GM18498 (cell line): Measurements from ENCODE around the gene LILRA1.
A peak's percentile ranks its signal among the peaks of the same experiment; 100 is the strongest.
"Not testable (repeated sequence)": the region's sequence is repeated elsewhere in the genome, so short reads cannot be mapped to it uniquely, and the experiment has no call there.

Source experiments
- ATAC-seq: cut with Tn5 transposase; IDR thresholded peaks from one replicate; pipeline ENCODE4 v1.9.1; 2021; ENCODE audit warnings: mild to moderate bottlenecking, moderate library complexity; ENCODE audit not compliant: unreplicated experiment

LILRA1 gene

DNA sequence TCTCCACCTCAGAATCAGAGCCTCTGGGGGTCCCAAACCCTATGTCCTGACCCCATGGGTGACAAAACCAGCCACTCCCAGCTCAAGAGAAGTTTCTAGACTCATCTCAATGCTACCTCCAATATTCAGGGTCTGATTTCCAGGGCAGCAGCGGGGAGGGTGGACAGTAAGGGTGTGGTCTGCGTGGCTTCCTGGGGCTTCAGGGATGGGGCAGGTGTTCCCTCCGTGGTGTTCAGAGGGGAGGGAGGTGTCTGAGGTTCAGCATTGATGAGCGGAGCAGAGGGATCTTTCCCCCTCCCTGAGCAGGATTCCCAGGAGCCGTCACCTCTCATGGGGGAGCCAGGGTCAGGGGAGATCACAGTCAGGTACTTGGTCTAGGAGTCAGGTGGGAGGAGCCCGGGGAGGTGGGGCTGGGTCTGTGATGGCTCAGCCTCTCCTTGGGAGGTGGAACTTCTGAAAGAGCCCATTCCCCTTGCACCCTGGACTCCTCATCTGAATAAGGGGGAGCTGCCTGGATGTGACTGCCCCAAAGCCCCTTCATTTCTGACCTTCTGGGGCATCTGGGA is 16.9 kb upstream of the LILRA1 start:
- ATAC-seq, result no peak

DNA sequence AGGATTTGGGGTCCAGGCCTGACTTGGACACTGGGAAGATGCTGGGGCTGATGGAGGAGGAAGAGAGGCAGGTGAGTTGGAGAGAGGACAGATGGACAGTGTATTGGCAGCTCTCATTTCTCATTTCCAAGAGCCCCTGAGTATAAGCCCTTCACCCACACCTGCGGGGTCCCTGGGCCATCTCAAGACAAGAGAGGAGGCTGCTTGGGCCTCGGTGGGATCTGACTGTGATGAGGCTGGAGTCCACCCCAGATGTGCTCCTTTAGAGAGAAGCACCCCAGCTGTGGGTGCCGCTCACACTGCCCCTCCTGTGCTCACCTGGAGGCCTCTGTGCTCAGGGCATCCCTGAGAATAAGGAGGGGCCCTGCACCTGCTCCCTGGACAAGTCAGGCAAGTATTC is 16.1 kb upstream of the LILRA1 start:
- no peak for ATAC-seq

DNA sequence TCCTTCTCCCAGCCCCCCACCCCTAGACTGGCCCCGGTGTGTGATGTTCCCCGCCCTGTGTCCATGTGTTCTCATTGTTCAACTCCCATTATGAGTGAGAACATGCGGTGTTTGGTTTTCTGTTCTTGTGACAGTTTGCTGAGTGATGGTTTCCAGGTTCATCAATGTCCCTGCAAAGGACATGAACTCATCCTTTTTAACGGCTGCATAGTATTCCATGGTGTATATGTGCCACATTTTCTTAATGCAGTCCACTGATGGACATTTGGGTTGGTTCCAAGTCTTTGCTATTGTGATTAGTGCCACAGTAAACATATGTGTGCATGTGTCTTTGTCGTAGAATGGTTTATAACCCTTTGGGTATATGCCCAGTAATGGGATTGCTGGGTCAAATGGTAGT is 15.2 kb upstream of the LILRA1 start:
- ATAC-seq, result not testable (repeated sequence)

DNA sequence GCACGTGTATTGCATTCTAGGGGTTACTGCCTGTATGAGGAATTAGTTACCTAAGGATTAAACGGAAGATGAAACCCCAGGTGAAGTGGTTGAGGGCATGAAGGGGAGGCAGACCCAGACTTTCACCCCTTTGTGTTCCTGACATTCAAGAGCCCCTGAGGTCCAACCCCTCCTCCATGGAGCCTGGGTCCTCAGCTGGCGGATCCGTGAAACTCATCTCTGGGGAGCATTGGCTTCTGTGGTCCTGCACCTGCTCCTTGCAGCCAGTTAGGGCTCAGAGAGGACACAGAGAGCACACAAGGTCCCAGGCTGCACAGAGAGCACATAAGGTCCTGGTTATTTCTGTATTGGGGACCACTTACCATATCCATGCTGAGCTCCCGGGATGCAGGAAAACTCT is 7.0 kb upstream of the LILRA1 start:
- ATAC-seq, result no peak

DNA sequence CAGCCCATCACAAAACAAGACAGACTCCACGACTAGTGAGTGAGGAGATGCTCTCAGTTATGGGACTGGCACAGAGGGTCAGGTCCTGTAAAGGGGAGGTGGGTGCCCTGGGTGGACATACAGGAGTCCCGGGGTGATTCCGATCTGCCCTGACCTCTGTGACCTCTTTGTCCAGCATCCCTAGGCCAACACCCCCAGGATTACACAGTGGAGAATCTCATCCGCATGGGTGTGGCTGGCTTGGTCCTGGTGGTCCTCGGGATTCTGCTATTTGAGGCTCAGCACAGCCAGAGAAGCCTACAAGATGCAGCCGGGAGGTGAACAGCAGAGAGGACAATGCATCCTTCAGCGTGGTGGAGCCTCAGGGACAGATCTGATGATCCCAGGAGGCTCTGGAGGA is 6.4 kb upstream of the LILRA1 start:
- no peak for ATAC-seq

DNA sequence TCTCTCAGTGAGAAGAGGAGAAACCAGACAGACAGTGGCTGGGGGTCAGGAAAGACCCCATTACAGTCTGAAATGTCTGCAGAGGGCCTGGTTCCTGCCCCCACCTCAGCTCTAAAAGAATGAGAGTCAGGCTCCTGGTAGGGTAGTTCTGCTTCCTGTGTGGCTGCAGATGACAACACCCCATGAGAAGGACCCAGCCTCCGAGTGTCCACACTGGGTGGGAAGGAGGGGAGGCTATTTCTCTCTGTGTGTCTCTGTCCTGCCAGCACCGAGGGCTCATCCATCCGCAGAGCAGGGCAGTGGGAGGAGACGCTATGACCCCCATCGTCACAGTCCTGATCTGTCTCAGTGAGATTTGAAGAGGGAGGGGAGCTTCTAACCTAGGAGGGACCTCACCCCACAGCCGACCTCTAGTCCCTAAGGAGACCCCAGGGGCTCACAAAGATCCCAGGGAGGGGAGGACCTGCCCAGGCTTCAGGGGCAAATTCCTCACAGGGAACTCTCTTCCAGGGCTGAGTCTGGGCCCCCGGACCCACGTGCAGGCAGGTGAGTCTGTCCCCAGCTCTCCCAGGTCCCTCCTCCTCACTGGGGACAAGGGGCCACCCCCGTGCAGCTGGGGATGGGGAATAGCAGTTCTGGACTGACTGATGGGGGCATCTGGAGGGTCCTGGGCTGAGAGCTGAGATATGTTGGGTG is 647 bp downstream of the LILRA1 start:
- ATAC-seq, result not testable (repeated sequence)

DNA sequence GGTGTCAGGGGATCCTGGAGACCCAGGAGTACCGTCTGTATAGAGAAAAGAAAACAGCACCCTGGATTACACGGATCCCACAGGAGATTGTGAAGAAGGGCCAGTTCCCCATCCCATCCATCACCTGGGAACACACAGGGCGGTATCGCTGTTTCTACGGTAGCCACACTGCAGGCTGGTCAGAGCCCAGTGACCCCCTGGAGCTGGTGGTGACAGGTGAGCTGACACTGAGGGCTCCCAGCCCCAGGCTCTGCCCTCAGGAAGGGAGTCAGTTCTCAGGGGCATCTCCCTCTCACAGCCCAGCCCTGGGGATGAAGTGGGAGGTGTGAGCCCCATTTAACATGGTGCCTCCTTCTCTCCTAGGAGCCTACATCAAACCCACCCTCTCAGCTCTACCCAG is 1.3 kb downstream of the LILRA1 start:
- ATAC-seq, result no peak

DNA sequence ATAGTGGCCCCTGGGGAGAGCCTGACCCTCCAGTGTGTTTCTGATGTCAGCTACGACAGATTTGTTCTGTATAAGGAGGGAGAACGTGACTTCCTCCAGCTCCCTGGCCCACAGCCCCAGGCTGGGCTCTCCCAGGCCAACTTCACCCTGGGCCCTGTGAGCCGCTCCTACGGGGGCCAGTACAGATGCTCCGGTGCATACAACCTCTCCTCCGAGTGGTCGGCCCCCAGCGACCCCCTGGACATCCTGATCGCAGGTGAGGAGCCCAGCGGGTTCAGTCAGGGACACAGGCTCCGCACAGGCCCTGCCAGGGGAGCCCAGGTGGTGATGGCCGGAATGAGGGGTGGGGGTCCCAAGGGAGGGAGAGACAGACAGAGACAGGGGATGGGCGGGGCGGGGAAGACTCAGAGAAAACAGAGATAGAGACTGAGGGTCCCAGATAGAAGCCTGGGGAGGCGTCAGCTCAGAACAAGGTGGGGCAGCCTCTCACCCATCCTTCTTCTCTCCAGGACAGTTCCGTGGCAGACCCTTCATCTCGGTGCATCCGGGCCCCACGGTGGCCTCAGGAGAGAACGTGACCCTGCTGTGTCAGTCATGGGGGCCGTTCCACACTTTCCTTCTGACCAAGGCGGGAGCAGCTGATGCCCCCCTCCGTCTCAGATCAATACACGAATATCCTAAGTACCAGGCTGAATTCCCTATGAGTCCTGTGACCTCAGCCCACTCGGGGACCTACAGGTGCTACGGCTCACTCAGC is 2.4 kb downstream of the LILRA1 start:
- ATAC-seq, result not testable (repeated sequence)

DNA sequence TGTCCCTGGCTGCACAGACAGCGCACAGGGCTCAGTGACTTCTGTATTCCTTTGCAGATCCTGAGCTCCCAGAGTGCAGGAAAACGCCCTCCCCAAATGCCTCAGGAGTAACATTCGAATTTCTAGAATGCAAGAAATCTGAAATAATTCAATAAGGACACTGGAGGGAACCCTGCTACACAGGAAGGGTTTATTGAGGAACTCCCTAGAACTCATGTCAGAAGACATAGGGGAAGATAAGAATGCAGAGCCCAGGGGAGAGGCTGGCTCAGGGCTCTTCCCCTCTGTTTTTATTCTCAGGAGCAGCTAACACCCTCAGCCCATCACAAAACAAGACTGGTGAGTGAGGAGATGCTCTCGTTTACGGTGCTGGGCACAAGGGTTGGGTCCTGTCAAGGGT is 6.8 kb downstream of the LILRA1 start:
- no peak for ATAC-seq

DNA sequence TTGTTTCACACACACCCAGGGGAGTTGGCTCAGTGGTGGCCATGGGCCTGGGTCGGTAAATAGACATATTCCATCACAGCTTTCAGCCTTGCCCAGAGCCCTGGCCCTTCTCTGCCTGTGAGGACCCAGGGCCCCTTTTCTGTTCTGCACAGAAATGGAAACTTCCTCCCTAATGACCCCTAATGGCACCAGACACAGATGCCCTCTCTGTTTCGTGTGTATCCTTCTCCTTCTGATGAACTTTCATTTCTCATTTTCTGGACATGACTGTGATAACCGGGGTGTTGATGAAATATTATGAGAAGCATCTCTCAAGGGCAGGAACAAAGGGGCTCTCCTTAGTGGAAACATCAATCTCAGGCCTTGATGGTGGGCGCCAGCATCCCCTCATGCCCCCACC is 12.8 kb downstream of the LILRA1 start:
- ATAC-seq, result no peak

DNA sequence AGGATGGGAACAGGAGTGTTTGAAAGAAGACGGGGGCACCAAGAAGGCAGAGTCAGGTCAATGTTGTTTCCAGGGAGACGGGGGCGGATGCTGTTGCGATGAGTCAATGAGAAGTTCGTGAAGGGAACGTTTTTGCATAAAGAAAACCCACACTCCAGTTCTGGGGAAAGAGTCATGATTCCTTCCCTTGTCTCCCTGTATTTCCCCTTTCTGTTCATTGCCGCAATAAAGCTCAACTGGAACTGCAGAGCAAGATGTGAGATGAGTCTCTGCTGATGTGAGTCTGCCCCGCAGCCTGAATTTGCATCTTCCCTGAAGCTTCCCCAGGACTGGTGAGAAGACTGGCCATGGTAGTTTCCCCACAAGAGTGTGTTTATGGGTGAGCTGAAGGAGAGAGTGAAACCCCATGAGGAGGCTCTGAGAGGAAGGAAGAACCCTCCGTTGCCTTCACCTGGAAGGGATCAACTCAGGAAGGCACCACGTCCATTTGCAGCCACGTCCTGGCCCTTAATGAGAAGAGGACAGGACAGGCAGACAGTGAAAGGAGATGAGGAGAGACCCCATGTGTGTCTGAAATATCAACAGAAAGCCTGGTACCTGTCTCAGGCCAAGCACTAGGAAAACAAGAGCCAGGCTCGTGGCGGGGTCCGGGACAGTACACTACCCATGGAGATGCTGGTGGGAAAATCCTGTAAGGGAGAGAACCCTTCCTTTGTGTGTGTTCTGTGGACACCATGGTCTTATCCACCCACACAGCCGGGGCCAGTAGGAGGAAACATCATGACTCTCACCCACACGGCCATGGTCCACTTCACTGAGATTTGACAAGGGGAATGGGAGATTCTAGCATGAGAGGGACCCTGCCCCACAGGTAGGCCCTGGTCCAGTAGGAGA is 13.7 kb downstream of the LILRA1 start:
- ATAC-seq, result peak; percentile 49

DNA sequence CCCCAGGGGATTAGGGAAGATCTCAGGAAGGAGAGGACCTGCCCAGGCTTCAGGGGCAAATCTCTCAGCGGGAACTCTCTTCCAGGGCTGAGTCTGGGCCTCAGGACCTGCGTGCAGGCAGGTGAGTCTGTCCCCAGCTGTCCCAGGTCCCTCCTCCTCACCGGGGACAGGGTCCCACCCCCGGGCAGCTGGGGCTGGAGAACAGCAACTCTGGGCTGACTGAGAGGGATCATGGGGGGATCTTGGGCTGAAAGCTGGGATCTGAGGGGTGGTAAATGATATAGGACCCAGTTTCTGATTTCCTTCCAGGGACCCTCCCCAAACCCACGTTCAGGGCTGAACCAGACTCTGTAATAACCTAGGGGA is 14.3 kb downstream of the LILRA1 start:
- no peak for ATAC-seq

DNA sequence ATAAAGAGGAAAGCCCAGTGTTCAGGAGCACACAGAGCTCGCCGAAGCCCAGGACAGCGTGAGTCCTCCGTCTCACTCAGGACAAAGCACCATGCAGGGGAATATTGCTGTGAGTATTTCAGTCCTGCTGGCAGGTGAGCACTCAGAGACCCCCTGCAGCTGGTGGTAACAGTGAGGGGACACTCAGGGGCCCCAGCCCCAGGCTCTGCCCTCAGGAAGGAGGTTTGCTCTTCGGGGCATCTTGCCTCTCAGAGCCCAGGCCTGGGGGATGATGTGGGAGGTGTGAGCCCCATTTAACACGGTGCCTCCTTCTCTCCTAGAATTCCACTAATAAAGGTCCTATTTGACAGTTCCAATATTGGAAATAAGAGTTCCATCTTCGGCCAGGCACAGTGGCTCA is 14.8 kb downstream of the LILRA1 start:
- ATAC-seq, result no peak

DNA sequence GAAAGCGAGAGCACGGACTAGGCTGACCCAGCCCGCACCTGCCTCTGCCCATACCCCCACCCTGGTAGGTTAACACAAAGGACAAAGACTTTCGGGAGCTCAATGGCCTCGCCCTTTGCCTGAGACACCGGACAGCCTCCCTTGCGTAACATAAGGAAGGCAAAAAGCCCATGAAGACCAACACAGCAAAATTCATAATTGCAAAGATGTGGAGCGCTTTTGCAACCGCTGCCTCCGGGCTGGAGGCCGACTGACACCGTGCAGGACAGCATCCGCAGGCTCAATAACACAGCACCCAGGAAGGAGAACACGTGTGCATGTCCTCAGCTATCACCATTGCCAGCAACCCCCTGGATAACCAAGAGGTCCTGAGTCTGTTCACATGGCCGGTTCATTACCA is 15.4 kb downstream of the LILRA1 start:
- no peak for ATAC-seq

DNA sequence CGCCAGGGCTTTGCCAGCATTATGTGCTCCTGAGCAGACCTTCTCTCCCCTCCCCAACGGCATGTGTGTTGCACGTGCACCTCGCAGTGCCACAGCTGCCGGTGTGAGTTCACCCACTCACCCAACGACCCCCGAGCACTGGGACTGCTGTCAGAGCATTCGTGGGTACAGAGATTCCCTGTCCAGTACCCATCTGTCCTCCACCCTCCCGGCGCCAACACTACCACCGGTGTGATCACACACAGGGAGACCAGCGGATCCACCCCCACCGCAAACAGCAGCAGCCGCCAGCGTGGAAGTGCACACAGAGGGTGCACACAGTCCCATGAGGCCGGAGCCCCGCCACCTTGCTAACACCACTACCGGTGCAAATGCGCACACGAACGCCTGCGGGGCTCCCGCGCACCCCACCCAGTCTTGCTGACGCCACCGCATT is 15.9 kb downstream of the LILRA1 start:
- no peak for ATAC-seq

DNA sequence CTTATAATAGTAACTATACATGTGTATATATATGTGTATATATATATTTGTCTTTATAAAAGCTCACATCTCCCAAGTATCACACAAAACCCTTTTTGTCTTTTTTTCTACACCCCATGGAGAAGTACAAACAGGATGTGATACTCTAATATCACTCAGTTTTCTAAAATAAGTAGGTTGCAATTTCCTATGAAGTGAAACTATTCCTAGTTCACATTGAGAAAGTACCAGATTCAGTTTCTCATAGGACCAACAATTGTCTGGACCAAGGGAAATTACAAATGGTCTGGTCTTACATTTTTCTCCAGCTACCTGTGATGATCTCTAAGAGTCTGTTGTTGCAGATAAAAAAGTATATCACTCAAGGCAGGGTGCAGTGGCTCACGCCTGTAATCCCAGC is 19.0 kb downstream of the LILRA1 start:
- ATAC-seq, result no peak

DNA sequence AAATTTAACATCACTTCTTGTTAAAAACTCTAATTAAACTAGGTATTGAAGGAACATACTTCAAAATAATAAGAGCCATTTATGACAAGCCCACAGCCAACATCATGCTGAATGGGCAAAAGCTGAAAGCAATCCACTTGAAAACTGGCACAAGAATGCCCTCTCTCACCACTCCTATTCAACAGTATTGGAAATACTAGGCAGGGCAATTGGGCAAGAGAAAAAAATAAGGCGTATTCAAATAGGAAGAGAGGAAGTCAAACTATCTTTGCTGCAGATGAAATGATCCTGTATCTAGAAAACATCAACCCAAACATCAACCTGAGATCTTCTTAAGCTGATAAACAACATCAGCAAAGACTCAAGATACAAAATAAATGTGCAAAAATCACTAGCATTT is 21.3 kb downstream of the LILRA1 start:
- ATAC-seq, result no peak

DNA sequence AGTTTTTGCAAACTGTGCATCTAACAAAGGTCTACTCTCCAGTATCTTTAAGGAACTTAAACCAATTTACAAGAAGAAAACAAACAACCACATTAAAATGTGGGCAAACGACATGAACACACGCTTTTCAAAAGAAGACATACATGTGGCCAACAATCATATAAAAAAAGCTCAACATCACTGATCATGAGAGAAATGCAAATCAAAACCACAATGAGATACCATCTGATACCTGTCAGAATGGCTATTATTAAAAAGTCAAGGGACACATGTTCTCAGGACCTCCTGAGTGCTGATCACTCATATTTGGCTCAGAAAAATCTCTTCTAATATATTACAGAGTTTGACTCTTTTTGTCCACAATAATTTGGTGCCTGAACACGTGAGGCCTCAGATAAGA is 22.6 kb downstream of the LILRA1 start:
- ATAC-seq, result peak; percentile 26

DNA sequence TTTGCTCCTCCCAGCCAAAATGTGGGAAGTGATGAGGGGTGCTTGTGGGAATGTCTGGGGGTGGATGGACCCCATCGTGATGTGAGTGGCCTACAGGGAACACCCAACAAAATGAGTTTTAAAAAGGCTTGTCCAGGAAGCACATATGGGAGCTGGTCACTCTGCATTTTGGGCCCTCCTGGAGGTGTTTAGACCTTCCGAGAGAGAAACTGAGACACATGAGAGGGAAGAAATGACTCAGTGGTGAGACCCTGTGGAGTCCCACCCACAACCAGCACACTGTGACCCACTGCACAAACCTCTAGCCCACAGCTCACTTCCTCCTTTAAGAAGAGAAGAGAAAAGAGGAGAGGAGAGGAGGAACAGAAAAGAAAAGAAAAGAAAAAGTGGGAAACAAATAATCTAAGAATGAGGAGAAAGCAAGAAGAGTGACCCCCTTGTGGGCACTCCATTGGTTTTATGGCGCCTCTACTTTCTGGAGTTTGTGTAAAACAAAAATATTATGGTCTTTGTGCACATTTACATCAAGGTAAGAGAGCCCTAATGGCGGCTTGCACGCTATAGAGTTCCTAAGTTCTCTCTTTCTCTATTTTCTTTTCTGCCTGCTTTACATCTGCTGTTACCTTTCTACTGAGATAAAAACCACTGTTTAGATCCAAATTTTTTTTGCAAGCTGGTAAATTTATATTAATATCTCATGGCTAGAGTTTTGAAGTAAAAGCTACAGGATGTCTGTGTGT is 23.6 kb downstream of the LILRA1 start:
- ATAC-seq, result peak; percentile 86

DNA sequence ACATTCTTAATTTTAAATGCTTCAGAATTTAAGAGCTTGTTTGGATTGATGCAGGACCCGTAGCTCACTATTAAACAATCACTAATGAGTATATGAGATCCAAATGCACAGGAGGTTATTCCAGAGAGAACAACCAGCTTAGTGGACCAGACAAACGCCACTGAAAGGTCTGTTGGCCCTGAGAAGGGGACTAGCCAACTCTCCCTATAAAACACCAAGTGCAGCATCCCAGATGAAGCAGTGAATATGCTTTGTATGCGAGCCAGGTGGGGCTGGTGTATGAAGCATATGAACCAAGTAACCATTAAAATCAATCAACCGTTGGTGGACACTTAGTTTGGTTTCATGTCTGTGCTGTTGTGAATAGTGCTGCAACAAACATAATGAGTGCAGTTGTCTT is 27.0 kb downstream of the LILRA1 start:
- no peak for ATAC-seq

DNA sequence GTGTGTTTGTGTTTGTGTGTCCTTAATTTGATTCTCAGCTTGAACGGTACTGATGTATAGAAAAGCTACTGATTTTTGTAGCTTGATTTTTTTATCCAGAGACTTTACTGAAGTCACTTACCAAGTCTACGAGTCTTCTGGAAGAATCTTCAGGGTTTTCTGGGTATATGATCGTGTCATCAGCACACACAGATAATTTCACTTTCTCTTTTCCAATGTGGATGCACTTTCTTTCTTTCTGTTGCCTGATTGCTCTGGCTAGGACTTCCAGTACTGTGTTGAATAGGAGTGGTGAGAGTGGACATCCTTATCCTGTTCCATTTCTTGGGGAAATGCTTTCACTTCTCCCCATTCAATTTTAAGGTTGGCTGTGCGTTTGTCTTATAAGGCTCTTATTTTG is 29.0 kb downstream of the LILRA1 start:
- no peak for ATAC-seq
